ENCODE data around the gene SLC5A5. TPM values are rescaled to one million over a fixed set of nuclear protein-coding genes. Genes with fewer than 3 reads are reported as not detected.

Gene SLC5A5
- total RNA-seq: not detected

- no peak for TF ChIP-seq CTCF (IDR thresholded peaks at IDR 0.05)
- DNase-seq: no peak
- Histone ChIP-seq H3K4me1 (peaks cover 5% of the 10 kb centered on the region), H3K9ac (ENCODE audit: low read depth in 2 of 2, low read length in 2 of 2) (no peak within 1 kb of the TSS), H3K36me3 (no peaks in the 10 kb centered on the region), H3K4me3 (peak within 1 kb of the TSS; percentile 17), H3K27ac (no peak within 1 kb of the TSS), H3K9me3 (no peaks in the 10 kb centered on the region), H3K27me3 (peaks cover 35% of the 10 kb centered on the region)
- intact Hi-C loops (cut with DNase I): no loop called here
Measured at GRCh38 chr19:17871878-17872250, at the start of gene SLC5A5. Gene SLC5A5 (plus strand): TSS chr19:17871945. CDS start chr19:17872320, 375 bp downstream.

GRCh38 chr19:17824339-17824738, 47.4 kb upstream of the SLC5A5 start:
- Histone ChIP-seq H3K9ac (ENCODE audit: low read depth in 2 of 2, low read length in 2 of 2) (no peak overlapping the region), H3K27me3 (no peaks in the 10 kb centered on the region), H3K4me1 (no peaks in the 10 kb centered on the region), H3K36me3 (no peaks in the 10 kb centered on the region), H3K4me3 (no peak overlapping the region), H3K27ac (no peak overlapping the region), H3K9me3 (no peaks in the 10 kb centered on the region)
- intact Hi-C loops (cut with DNase I): no loop called here
- no peak for DNase-seq
- TF ChIP-seq CTCF (IDR thresholded peaks at IDR 0.05): no peak

GRCh38 chr19:17826508-17827056, 45.2 kb upstream of the SLC5A5 start:
- Histone ChIP-seq H3K36me3 (no peaks in the 10 kb centered on the region), H3K4me3 (no peak overlapping the region), H3K9ac (ENCODE audit: low read depth in 2 of 2, low read length in 2 of 2) (no peak overlapping the region), H3K27ac (no peak overlapping the region), H3K27me3 (no peaks in the 10 kb centered on the region), H3K9me3 (no peaks in the 10 kb centered on the region), H3K4me1 (no peaks in the 10 kb centered on the region)
- no peak for TF ChIP-seq CTCF (IDR thresholded peaks at IDR 0.05)
- intact Hi-C loops (cut with DNase I): no loop called here
- no peak for DNase-seq

- peak overlapping the region; percentile 17 for H3K27ac ChIP-seq
- no peaks in the 10 kb centered on the region for H3K27me3 ChIP-seq
- H3K9ac ChIP-seq (ENCODE audit: low read depth in 2 of 2, low read length in 2 of 2): no peak overlapping the region
- no peak for TF ChIP-seq CTCF (IDR thresholded peaks at IDR 0.05)
- no peaks in the 10 kb centered on the region for H3K4me1 ChIP-seq
- intact Hi-C loops (cut with DNase I): no loop called here
- H3K4me3 ChIP-seq: peak overlapping the region; percentile 20
- H3K36me3 ChIP-seq: no peaks in the 10 kb centered on the region
- DNase-seq: peak; percentile 63
- H3K9me3 ChIP-seq: no peaks in the 10 kb centered on the region
Measured at GRCh38 chr19:17829855-17830566, 41.7 kb upstream of the SLC5A5 start.

GRCh38 chr19:17830567-17831418, 41.0 kb upstream of the SLC5A5 start:
- H3K27me3 ChIP-seq: no peaks in the 10 kb centered on the region
- no peak for TF ChIP-seq CTCF (IDR thresholded peaks at IDR 0.05)
- H3K4me1 ChIP-seq: no peaks in the 10 kb centered on the region
- no peaks in the 10 kb centered on the region for H3K9me3 ChIP-seq
- no peaks in the 10 kb centered on the region for H3K36me3 ChIP-seq
- H3K27ac ChIP-seq: peak overlapping the region; percentile 17
- H3K9ac ChIP-seq (ENCODE audit: low read depth in 2 of 2, low read length in 2 of 2): no peak overlapping the region
- DNase-seq: peak; percentile 92
- intact Hi-C loops (cut with DNase I): no loop called here
- H3K4me3 ChIP-seq: peak overlapping the region; percentile 35

Measured in colonic mucosa (tissue), 4 donors.